ENCODE measurements around the gene LSM7.
"Not testable (repeated sequence)": the region's sequence is repeated elsewhere in the genome, so short reads cannot be mapped to it uniquely, and the experiment has no call there.

The LSM7 gene

GRCh38 chr19:2291185-2291751 is 37.1 kb downstream of the LSM7 start:
- no peak for DNase-seq

DNA sequence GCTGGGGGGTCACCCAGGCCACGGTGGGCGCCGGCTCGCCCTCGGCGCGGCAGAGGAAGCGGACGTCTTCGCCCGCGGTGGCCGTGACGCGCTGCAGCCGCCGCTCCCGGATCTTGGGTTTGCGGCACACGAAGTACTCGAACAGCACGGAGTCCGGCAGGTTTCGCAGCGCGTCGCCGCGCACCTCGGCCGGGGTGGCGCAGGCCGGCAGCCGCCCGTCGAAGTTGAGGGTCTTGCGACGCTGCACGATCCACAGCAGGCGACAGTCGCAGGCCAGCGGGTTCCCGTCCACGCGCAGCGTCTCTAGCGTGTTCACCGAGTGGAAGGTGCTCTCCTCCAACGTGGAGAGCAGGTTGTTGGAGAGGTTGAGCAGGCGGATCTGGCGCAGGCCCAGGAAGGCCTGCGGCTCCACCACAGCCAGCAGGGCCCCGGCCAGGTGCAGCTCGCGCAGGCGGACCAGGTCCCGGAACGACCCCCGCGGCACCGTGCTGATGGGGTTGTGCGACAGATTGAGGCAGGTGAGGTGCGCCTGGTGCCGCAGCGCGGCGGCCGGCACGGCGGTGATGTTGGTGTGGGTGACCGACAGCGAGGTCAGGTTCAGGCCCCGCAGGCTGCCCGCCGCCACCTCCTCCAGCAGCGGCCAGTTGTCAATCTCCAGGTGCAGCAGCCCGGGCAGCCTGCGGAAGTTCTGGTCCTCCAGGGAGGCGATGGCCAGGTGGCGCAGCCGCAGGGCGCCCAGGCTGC is 37.8 kb downstream of the LSM7 start:
- DNase-seq: no peak

DNA sequence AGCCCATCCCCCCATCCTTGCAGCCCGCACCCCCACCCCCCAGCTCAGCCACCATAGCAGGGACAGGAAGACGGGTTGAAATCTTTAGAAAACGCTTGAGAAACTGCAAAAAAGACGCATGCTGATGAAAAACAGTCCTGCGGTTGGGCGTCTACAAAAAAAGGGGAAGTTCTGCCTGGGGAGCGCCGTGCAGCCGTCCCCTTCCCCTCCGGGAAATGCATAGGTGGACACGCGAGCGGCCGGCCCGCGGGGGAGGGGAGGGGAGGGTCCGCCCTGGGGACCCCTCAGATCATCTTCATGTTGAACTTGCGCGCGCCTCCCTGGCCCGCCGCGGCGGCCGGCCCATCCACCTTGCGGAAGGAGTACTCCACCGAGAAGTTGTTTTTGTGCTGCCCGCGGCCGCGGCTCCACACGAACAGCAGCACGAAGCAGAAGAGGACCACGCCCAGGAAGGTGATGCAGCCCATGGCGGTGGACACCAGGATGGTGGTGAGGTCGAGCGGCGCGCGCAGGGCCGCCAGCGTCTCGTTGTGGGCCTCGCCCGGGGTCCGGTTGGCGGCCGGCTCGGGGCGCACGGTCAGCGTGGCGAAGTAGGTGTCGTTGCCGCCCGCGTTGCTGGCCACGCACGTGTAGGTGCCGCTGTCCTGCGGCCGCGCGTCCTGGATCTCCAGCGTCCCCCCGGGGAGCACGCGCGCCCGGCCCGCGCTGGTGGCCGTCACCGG is 38.5 kb downstream of the LSM7 start:
- DNase-seq: peak; percentile 84

DNA sequence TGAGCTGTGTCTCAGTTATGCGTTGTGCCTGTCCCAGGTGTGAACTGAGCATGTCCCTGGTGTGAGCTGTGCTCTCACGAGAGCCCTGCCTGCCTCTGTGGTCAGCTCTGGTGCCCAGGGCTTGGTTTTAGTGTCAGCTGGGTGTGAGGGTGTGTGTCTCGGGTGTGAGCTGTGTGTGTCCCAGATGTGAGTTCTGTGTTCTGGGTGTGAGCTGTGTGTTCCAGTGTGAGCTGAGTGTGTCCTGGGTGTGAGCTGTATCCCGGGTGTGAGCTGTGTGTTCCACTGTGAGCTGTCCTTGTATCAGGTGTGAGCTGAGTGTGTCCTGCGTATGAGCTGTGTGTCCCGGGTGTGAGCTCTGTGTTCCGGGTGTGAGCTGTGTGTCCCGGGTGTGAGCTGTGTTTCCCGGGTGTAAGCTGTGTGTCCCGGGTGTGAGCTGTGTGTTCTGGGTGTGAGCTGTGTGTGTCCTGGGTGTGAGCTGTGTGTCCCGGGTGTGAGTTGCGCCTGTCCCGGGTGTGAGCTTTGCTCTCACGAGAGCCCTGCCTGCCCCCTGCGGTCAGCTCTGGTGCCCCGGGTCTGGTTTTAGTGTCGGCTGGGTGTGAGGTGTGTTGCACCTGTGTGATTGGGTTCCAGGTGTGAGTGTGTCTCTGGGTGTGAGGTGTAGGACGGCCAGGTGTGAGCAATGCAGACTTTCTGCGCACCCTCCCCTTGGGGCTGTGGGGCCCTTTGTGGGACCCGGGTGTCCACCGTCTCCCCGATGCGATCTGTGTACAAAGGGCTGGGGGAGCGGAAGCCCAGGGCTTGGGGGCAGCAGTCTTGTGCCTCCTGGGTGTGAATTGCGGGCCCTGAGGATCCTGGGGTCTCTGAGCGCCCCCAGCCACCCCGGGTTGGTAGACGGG is 39.3 kb downstream of the LSM7 start:
- DNase-seq: no peak

DNA sequence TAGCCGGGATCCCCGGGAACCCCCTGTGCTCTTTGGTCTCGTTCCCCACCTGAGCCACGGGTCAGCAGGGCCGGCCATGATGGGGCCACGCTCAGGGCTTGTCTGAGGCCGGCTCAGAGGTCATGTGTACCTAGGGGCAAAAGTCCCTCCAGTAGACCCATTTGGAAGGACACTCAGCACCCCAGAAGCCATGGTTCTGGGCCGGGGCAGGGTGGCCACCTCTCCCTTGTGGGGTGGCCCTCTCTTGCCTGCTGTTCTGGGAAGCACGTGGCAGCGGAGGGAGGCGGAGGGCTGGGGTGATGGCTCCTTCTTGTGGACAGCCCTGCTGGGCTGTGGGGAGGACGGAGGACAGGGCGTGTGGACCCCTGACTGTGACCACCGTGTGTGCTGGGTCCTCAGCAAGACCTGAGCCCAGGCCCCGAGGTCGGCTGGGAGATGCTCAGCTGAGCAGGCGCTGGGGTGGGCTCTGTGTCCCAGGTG is 40.0 kb downstream of the LSM7 start:
- no peak for DNase-seq

DNA sequence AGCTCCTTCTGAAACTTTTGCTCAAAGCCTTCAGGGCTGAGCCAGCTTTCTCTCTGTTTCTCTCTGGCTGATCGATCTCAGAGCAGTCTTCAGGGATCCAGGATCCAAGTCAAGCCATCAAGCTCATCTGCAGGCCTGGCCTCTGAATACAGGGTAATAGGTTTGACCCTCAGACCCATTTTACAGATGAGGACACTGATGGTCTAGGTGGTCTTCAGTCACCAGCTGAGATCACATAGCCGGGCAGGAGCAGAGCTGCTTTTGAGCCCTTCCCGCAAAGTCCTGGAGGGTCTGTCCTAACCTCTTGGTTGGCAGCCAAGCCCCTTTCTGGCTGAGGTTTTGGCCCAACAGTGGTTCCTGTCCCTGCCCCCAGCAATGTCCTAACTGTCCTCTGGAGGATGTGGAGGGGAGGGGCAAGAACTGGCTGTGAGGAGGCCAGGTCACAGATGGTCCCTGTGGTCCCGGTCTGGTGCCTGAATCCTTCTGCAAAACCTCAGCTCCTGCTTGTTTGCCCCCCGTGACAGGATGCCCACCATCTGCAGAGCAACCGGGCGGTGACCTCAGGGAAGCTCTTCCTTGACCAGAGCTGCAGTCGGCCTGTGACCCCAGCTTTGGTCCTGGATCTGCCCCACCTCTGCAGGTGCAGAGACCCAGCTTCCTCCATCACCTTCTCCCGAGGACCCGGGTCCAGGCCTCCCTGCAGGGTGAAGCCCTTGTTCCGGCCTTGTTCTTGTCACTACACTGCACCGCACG is 40.6 kb downstream of the LSM7 start:
- no peak for DNase-seq

- DNase-seq: no peak
Measured at GRCh38 chr19:2286402-2287140, 41.8 kb downstream of the LSM7 start.

- no peak for DNase-seq
Measured at GRCh38 chr19:2283835-2284507, 44.4 kb downstream of the LSM7 start.

DNA sequence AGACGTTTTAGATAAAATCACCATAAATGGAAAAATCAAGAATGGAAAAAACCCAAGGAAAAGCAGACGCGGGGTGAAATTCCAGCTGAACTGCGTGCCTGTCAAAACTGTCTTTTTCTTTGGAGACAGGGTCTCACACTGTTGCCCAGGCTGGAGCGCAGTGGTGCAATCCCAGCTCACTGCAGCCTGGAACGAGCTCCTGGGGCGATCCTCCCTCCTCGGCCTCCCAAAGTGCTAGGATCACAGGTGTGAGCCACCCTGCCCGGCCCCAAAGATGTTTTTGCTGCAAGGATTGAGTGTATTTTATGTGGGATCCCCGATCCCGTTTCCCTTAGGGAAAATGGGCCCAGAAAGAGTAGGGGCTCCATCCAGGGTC is 45.5 kb downstream of the LSM7 start:
- DNase-seq: no peak

DNA sequence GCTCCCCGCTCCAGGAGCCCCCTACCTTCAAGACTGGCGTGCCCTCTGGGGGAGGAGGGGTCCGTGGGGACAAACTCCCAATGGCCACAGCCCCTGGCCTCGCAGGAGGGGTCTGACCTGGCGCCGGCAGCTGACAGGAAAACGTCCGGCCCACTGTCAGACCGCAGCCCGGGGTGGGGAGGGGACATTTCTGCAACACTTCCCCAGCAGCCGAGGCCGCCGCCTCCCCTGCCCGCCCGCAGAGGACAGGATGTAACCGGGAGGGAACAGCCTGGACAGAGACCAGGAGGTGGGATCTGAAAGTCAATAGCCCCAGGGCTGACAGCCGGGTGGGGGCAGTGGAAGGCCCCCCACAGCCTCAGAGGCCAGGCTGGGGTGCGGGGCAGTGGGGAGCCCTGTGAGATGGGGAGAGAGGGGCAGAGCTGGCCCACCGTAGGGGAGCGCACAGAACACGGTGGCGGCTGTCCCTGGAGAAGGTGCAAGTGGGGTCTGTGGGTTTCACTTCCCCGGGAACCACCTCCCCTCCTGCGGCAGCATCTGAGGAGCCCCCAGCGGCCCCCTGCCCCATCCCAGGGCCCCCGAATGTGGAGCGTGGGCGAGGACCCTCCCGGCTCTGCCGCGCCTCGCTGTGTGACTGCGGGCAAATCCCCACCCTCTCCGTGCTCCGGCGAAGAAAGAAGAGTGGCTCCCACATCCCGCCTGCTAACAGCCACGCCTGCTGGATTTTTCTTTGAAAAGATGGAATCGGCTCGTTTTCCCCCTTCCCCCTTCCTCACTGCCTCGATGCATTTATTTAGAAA is 46.1 kb downstream of the LSM7 start, which contains the start of gene PEAK3:
PEAK3 (minus strand) TSS at position 114 of the 800 bp plus-strand sequence. CDS start 1,244 bp downstream, outside the sequence.
- DNase-seq: peak; percentile 73

DNA sequence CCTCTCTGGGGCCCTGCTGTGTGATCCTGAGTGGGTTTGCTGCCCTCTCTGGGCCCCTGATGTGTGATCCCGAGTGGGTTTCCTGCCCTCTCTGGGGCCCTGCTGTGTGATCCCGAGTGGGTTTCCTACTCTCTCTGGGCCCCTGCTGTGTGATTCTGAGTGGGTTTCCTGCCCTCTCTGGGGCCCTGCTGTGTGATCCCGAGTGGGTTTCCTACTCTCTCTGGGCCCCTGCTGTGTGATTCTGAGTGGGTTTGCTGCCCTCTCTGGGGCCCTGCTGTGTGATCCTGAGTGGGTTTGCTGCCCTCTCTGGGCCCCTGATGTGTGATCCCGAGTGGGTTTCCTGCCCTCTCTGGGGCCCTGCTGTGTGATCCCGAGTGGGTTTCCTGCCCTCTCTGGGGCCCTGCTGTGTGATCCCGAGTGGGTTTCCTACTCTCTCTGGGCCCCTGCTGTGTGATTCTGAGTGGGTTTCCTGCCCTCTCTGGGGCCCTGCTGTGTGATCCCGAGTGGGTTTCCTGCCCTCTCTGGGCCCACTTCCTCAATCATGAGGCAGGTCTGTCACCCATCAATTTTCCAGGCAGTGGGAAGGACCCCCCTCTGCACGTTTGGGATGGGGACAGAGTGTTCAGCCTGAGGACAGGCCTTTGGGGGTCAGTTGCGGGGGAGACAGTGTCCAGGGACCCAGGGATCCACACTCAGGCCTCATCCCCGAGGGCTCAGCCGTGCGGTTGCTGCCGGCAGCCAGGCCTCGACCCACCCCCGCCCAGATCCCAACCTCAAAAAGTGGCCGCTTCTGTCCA is 46.9 kb downstream of the LSM7 start:
- DNase-seq: not testable (repeated sequence)

- DNase-seq: no peak
Measured at GRCh38 chr19:2280633-2281264, 47.6 kb downstream of the LSM7 start.

- DNase-seq: no peak
Measured at GRCh38 chr19:2278459-2279158, 49.8 kb downstream of the LSM7 start.

- no peak for DNase-seq
Measured at GRCh38 chr19:2277138-2277537, 51.2 kb downstream of the LSM7 start.

- no peak for DNase-seq
Measured at GRCh38 chr19:2276429-2276986, 51.9 kb downstream of the LSM7 start.

DNA sequence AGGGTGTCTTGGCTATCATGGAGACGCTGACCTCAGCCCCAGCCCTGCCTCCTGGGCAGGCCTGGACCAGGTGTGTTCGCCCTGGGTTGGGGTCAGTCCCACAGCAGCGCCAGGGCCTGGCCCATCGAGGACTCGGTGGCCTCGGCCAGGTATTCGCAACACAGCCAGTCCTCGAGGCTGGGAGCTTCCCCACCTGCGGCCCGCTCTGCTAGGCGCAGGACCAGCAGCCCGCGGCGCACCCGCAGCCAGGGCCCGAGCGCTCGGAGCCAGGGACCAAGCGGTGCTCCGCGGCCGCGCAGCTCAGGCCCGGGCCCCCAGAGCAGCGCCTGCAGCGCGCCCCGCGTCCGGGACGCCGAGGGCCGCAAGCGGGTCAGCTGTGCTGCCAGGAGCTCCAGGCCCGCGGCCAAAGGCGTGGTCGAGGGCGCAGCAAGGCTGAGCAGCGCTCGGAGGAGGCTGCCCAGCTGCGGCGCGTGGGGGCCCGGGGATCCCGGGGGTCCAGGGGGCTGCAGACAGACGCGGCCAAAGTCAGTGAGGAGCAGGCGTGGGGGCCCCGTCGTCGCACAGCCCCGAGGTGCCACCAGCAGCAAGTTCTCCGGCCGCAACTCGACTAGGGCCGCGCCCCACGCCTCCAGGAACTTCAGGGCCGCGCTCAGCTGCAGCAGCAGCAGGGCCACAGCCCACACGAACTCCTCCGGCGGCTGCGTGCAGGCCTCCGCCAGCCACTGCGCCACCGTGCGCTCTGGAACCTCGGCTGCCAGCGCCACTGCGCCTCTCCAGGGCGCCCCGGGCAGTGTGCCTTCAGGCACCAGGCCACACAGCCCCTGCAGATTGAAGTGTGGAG is 52.6 kb downstream of the LSM7 start:
- DNase-seq: no peak
